ENCODE data around the gene GDPGP1. TPM values are rescaled to one million over a fixed set of nuclear protein-coding genes. Genes with fewer than 3 reads are reported as not detected.

Gene GDPGP1
- total RNA-seq, 1 experiment from 2014 or later, result 15.4 TPM

GRCh38 chr15:90228960-90229359, 5.0 kb upstream of the GDPGP1 start:
- ATAC-seq (no peak), DNase-seq (ENCODE audit: low read depth, low spot score) (no peak)
- TSS peak; percentile 28 for BruUV-seq (replicated peaks)
- H3K79me2 ChIP-seq (ENCODE audit: insufficient read depth, low read length), result peaks cover 12% of the 10 kb centered on the region
- ChIA-PET RAD21 (ENCODE audit: low non-redundant PET in 1 of 2, low total read pairs in 2 of 2, uncharacterized antibody in 2 of 2, unreplicated experiment in 2 of 2) (no interaction called here), POLR2A (no interaction called here), CTCF (no interaction called here)
- H3K27me3 ChIP-seq (ENCODE audit: insufficient read depth, low read length), result no peaks in the 10 kb centered on the region
- H3K9me2 ChIP-seq (ENCODE audit: insufficient read depth), result no peaks in the 10 kb centered on the region
- peaks cover 4 to 15% of the 10 kb centered on the region in 2 experiments; a peak in 3 of 4 replicates for H3K4me1 ChIP-seq (ENCODE audit: control insufficient read depth in 1 of 2, insufficient read depth in 2 of 2, low read length in 2 of 2)
- intact Hi-C loops (cut with micrococcal nuclease), result no loop called here
- peaks cover 37 to 54% of the 10 kb centered on the region in 2 experiments for H3K36me3 ChIP-seq (ENCODE audit: control insufficient read depth in 1 of 2, insufficient read depth in 2 of 2, low read length in 2 of 2)
- no peak overlapping the region for H3K27ac ChIP-seq (ENCODE audit: low read depth, low read length)
- H3K9me3 ChIP-seq (ENCODE audit: control insufficient read depth in 1 of 2, insufficient read depth in 1 of 2, low read depth in 1 of 2, low read length in 2 of 2), result no peaks in the 10 kb centered on the region
- TF ChIP-seq POLR2AphosphoS5 (IDR thresholded peaks at IDR 0.05; ENCODE audit: low read depth, low read length) (peak; percentile 68), POLR2A (IDR thresholded peaks at IDR 0.05; ENCODE audit: borderline replicate concordance, extremely low read depth, insufficient read depth, insufficient read length) (no peak), RAD21 (IDR thresholded peaks at IDR 0.05; ENCODE audit: low read depth) (no peak), SRF (IDR thresholded peaks at IDR 0.05; ENCODE audit: low read depth) (no peak)
- no peak overlapping the region for H3K4me3 ChIP-seq (replicated peaks in 1 of 2; ENCODE audit: low read depth in 1 of 2, low read length in 2 of 2)
- no peak overlapping the region for H2AFZ ChIP-seq (ENCODE audit: low read depth, low read length, poor library complexity, severe bottlenecking)
- H3K4me2 ChIP-seq (ENCODE audit: low read length), result no peak overlapping the region
- no peaks in the 10 kb centered on the region for H4K20me1 ChIP-seq (ENCODE audit: insufficient read depth)
- no peak overlapping the region for H3K9ac ChIP-seq (ENCODE audit: low read length)

GRCh38 chr15:90230071-90230494, 3.9 kb upstream of the GDPGP1 start:
- H3K4me2 ChIP-seq (ENCODE audit: low read length), result no peak overlapping the region
- no peak overlapping the region for H3K27ac ChIP-seq (ENCODE audit: low read depth, low read length)
- no peaks in the 10 kb centered on the region for H4K20me1 ChIP-seq (ENCODE audit: insufficient read depth)
- H2AFZ ChIP-seq (ENCODE audit: low read depth, low read length, poor library complexity, severe bottlenecking), result no peak overlapping the region
- H3K4me3 ChIP-seq (replicated peaks in 1 of 2; ENCODE audit: low read depth in 1 of 2, low read length in 2 of 2), result no peak overlapping the region
- TF ChIP-seq CEBPB (IDR thresholded peaks at IDR 0.05; ENCODE audit: low read depth) (no peak), SIN3A (IDR thresholded peaks at IDR 0.05; ENCODE audit: low read depth) (no peak), ZFX (IDR thresholded peaks at IDR 0.05) (no peak), YY1 (IDR thresholded peaks at IDR 0.05; ENCODE audit: extremely low read depth, insufficient replicate concordance, low read depth, low read length) (no peak), ZBTB33 (IDR thresholded peaks at IDR 0.05; ENCODE audit: extremely low read depth, insufficient replicate concordance, low read length) (no peak), REST (IDR thresholded peaks at IDR 0.05; ENCODE audit: low read depth) (no peak), CBX3 (IDR thresholded peaks at IDR 0.05; ENCODE audit: low read depth) (no peak), SRF (IDR thresholded peaks at IDR 0.05; ENCODE audit: low read depth) (no peak), JUND (IDR thresholded peaks at IDR 0.05) (no peak), POLR2AphosphoS5 (IDR thresholded peaks at IDR 0.05; ENCODE audit: low read depth, low read length) (no peak), MAX (IDR thresholded peaks at IDR 0.05) (no peak)
- no peak overlapping the region for H3K9ac ChIP-seq (ENCODE audit: low read length)
- H3K9me2 ChIP-seq (ENCODE audit: insufficient read depth), result no peaks in the 10 kb centered on the region
- ChIA-PET POLR2A (interaction anchor here (1.0 kb wide), 1 partner anchor 9 kb away, joined by 3 read pairs; no protein-coding TSS in a partner anchor), RAD21 (ENCODE audit: low non-redundant PET in 1 of 2, low total read pairs in 2 of 2, uncharacterized antibody in 2 of 2, unreplicated experiment in 2 of 2) (no interaction called here), CTCF (no interaction called here)
- intact Hi-C loops (cut with micrococcal nuclease), result no loop called here
- no peak for ATAC-seq
- peaks cover 9 to 24% of the 10 kb centered on the region in 2 experiments; a peak in 3 of 4 replicates for H3K4me1 ChIP-seq (ENCODE audit: control insufficient read depth in 1 of 2, insufficient read depth in 2 of 2, low read length in 2 of 2)
- no peaks in the 10 kb centered on the region for H3K9me3 ChIP-seq (ENCODE audit: control insufficient read depth in 1 of 2, insufficient read depth in 1 of 2, low read depth in 1 of 2, low read length in 2 of 2)
- no peak for DNase-seq (ENCODE audit: low read depth, low spot score)
- peaks cover 26 to 44% of the 10 kb centered on the region in 2 experiments for H3K36me3 ChIP-seq (ENCODE audit: control insufficient read depth in 1 of 2, insufficient read depth in 2 of 2, low read length in 2 of 2)
- H3K79me2 ChIP-seq (ENCODE audit: insufficient read depth, low read length), result peaks cover 15% of the 10 kb centered on the region
- BruUV-seq (replicated peaks), result no TSS peak
- no peaks in the 10 kb centered on the region for H3K27me3 ChIP-seq (ENCODE audit: insufficient read depth, low read length)

Measured in HCT116 (cell line).